SK-N-SH (cell line): ENCODE measurements around the gene FAM53A. TPM values are rescaled to one million over a fixed set of nuclear protein-coding genes. Genes with fewer than 3 reads are reported as not detected.

Source experiments
- CTCF ChIA-PET: fragments of 300-600, 350-600 bp; formaldehyde crosslinking; extraction: SDS; loops from one replicate; lab custom pipeline; 2021; lab: Yijun Ruan, JAX
- POLR2A ChIA-PET: fragments of 350-600 bp; sonication (Branson Sonifier 250); formaldehyde crosslinking; extraction: SDS; loops from one replicate; lab custom pipeline; 2020; ENCODE audit warnings: antibody characterized with exemption, inconsistent platforms; lab: Yijun Ruan, JAX
- DNase-seq: peaks from one replicate; pipeline ENCODE4 v3.0.0; 2012
- H2AFZ ChIP-seq: fragments of 200-600 bp; sonication (generic); 2 replicates; pipeline ENCODE4 v1.8.1; 2016; ENCODE audit warnings: antibody characterized with exemption, mild to moderate bottlenecking, low read depth
- H3F3A ChIP-seq: fragments of 200-600 bp; sonication (generic); replicated peaks from 2 replicates; pipeline ENCODE3; 2016; ENCODE audit warnings: antibody characterized with exemption, mild to moderate bottlenecking; ENCODE audit not compliant: insufficient read depth
- H3K27ac ChIP-seq, 2 experiments: fragments of 200-500 bp in 1 of 2; fragments of 200-600 bp in 1 of 2; sonication (Bioruptor generic) in 1 of 2; sonication (generic), shearing (Covaris generic) in 1 of 2; 2 replicates each; pipeline versions ENCODE4 v1.5.1 to v1.6.1; 2014 to 2016; ENCODE audit warnings: low read depth in 2 of 2, inconsistent platforms in 1 of 2, low read length in 1 of 2, mild to moderate bottlenecking in 1 of 2, mixed read lengths in 1 of 2
- H3K27me3 ChIP-seq: fragments of 200-600 bp; sonication (generic), shearing (Covaris generic); 2 replicates; pipeline ENCODE4 v1.6.1; 2016; ENCODE audit warnings: mixed run types; ENCODE audit not compliant: insufficient read depth
- H3K36me3 ChIP-seq, 2 experiments: fragments of 200-500 bp in 1 of 2; fragments of 200-600 bp in 1 of 2; sonication (Bioruptor generic) in 1 of 2; sonication (generic) in 1 of 2; replicated peaks in 1 of 2; 2 replicates each; pipeline versions ENCODE3 to v1.5.1; 2014 to 2016; ENCODE audit warnings: low read length in 1 of 2, mild to moderate bottlenecking in 1 of 2; ENCODE audit not compliant: insufficient read depth in 2 of 2, control insufficient read depth in 1 of 2
- H3K4me1 ChIP-seq, 2 experiments: fragments of 200-500 bp in 1 of 2; fragments of 200-600 bp in 1 of 2; sonication (Bioruptor generic) in 1 of 2; sonication (generic), shearing (Covaris generic) in 1 of 2; 2 replicates each; pipeline versions ENCODE4 v1.5.1 to v1.6.1; 2014 to 2016; ENCODE audit warnings: low read depth in 1 of 2, low read length in 1 of 2, mixed run types in 1 of 2; ENCODE audit not compliant: insufficient read depth in 2 of 2, control insufficient read depth in 1 of 2
- H3K4me2 ChIP-seq: fragments of 200-600 bp; sonication (generic), shearing (Covaris generic); 2 replicates; pipeline ENCODE4 v1.6.1; 2017; ENCODE audit warnings: mixed run types
- H3K4me3 ChIP-seq, 2 experiments: fragments of 200-500 bp in 1 of 2; fragments of 200-600 bp in 1 of 2; sonication (Bioruptor generic) in 1 of 2; sonication (generic), shearing (Covaris generic) in 1 of 2; 2 replicates each; pipeline versions ENCODE4 v1.5.1 to v1.8.1; 2014 to 2016; ENCODE audit warnings: low read depth in 2 of 2, inconsistent platforms in 1 of 2, low read length in 1 of 2, mild to moderate bottlenecking in 1 of 2, mixed read lengths in 1 of 2, moderate library complexity in 1 of 2
- H3K79me2 ChIP-seq: fragments of 200-600 bp; sonication (generic); 2 replicates; pipeline ENCODE4 v1.8.1; 2017; ENCODE audit warnings: mild to moderate bottlenecking; ENCODE audit not compliant: insufficient read depth
- H3K9ac ChIP-seq: fragments of 200-600 bp; sonication (generic); 2 replicates; pipeline ENCODE4 v1.6.1; 2017; ENCODE audit warnings: mixed run types
- H3K9me2 ChIP-seq: fragments of 200-600 bp; sonication (generic); 2 replicates; pipeline ENCODE4 v1.6.1; 2017; ENCODE audit warnings: mixed run types
- H3K9me3 ChIP-seq: fragments of 200-600 bp; sonication (generic); 2 replicates; pipeline ENCODE4 v1.6.1; 2017; ENCODE audit warnings: mixed run types, mild to moderate bottlenecking, moderate library complexity
- H4K20me1 ChIP-seq: fragments of 200-600 bp; sonication (generic); 2 replicates; pipeline ENCODE4 v1.6.1; 2017; ENCODE audit warnings: mild to moderate bottlenecking, mixed run types; ENCODE audit not compliant: insufficient read depth
- ELF1 ChIP-seq: IDR thresholded peaks from 2 replicates; pipeline ENCODE4 v1.4.0; 2012
- EP300 ChIP-seq, 2 experiments: IDR thresholded peaks; 2 replicates each; pipeline versions ENCODE4 v1.4.0 to v1.6.1; 2012; ENCODE audit warnings: borderline replicate concordance in 1 of 2, low read depth in 1 of 2, low read length in 1 of 2
- EZH2phosphoT487 ChIP-seq: fragments of 200-600 bp; sonication (generic); IDR thresholded peaks from 2 replicates; pipeline ENCODE4 v1.6.1; 2017; ENCODE audit warnings: low read depth, mixed run types, mild to moderate bottlenecking, antibody characterized with exemption, moderate library complexity, borderline replicate concordance
- FOSL2 ChIP-seq: IDR thresholded peaks from 2 replicates; pipeline ENCODE4 v1.4.0; 2012; ENCODE audit warnings: low read depth, mild to moderate bottlenecking, moderate library complexity, borderline replicate concordance
- FOXJ3 ChIP-seq: sonication (generic); formaldehyde crosslinking; IDR thresholded peaks from 2 replicates; pipeline ENCODE4 v1.5.1; 2020; ENCODE audit warnings: mild to moderate bottlenecking, missing genetic modification reagents
- FOXM1 ChIP-seq: IDR thresholded peaks from 2 replicates; pipeline ENCODE4 v1.4.0; 2012; ENCODE audit warnings: low read depth, mild to moderate bottlenecking
- GABPA ChIP-seq: IDR thresholded peaks from 2 replicates; pipeline ENCODE4 v1.4.0; 2012; ENCODE audit warnings: low read depth, mild to moderate bottlenecking
- JUND ChIP-seq: IDR thresholded peaks from 2 replicates; pipeline ENCODE4 v1.4.0; 2012
- MAX ChIP-seq: IDR thresholded peaks from 2 replicates; pipeline ENCODE4 v1.4.0; 2012; ENCODE audit warnings: low read depth
- MXI1 ChIP-seq: IDR thresholded peaks from 2 replicates; pipeline ENCODE4 v1.6.1; 2012; ENCODE audit warnings: mild to moderate bottlenecking, low read depth, low read length, improper control_type of control experiment
- NRF1 ChIP-seq: IDR thresholded peaks from 2 replicates; pipeline ENCODE4 v1.6.1; 2012; ENCODE audit warnings: low read depth, mild to moderate bottlenecking, low read length
- POLR2AphosphoS5 ChIP-seq: IDR thresholded peaks from 2 replicates; pipeline ENCODE4 v1.6.1; 2012; ENCODE audit warnings: low read depth, low read length
- RCOR1 ChIP-seq: fragments of 150-350 bp; IDR thresholded peaks from 2 replicates; pipeline ENCODE4 v1.6.1; 2017; ENCODE audit warnings: antibody characterized with exemption, low read length
- REST ChIP-seq: IDR thresholded peaks from 2 replicates; pipeline ENCODE4 v1.6.1; 2012; ENCODE audit warnings: mild to moderate bottlenecking, low read depth, low read length, moderate library complexity
- RFX5 ChIP-seq: IDR thresholded peaks from 2 replicates; pipeline ENCODE4 v1.6.1; 2012; ENCODE audit warnings: mild to moderate bottlenecking, improper control_type of control experiment, low read length
- RXRA ChIP-seq: IDR thresholded peaks from 2 replicates; pipeline ENCODE4 v1.4.0; 2012; ENCODE audit warnings: low read depth, mild to moderate bottlenecking, borderline replicate concordance
- SMC3 ChIP-seq: IDR thresholded peaks from 2 replicates; pipeline ENCODE4 v1.6.1; 2012; ENCODE audit warnings: low read depth, low read length, improper control_type of control experiment
- TAF1 ChIP-seq: IDR thresholded peaks from 2 replicates; pipeline ENCODE4 v1.6.1; 2012; ENCODE audit warnings: low read depth, mild to moderate bottlenecking, low read length, moderate library complexity, borderline replicate concordance
- TCF12 ChIP-seq: IDR thresholded peaks from 2 replicates; pipeline ENCODE4 v1.4.0; 2012
- TEAD4 ChIP-seq: IDR thresholded peaks from 2 replicates; pipeline ENCODE4 v1.4.0; 2012; ENCODE audit warnings: mild to moderate bottlenecking, borderline replicate concordance; ENCODE audit not compliant: insufficient read depth
- YY1 ChIP-seq: IDR thresholded peaks from 2 replicates; pipeline ENCODE4 v1.4.0; 2012; ENCODE audit warnings: low read depth, mild to moderate bottlenecking
- WGBS: methylation state at CpG from one replicate; pipeline ENCODE4 v1.1.6; 2017; ENCODE audit warnings: low lambda C conversion rate; 5-methylcytosine and 5-hydroxymethylcytosine counted together
- polyA plus RNA-seq, 3 experiments: library from polyadenylated mRNA; depleted of rRNA; stranded (reverse); fragments of >200 nt; gene quantifications; 2 replicates each; pipeline ENCODE4 v1.2.3, GENCODE V29; 2012
- TF ChIP-seq, protein P1 (sequence below): fragments of 150-350 bp; IDR thresholded peaks from 2 replicates; pipeline ENCODE4 v1.6.1; 2017; ENCODE audit warnings: antibody characterized with exemption, low read length, low read depth, borderline replicate concordance
- TF ChIP-seq, protein P2 (sequence below): IDR thresholded peaks from 2 replicates; pipeline ENCODE4 v1.4.0; 2012; ENCODE audit warnings: low read depth, borderline replicate concordance

Gene FAM53A
- polyA plus RNA-seq, 1 of the 3 experiments (the other 2 are of a cell fraction): 7.6 TPM

GRCh38 chr4:1623400-1623799 is 60.7 kb downstream of the FAM53A start (continued):
- TF ChIP-seq REST (no peak), ELF1 (no peak), SMC3 (no peak), NRF1 (no peak), POLR2AphosphoS5 (no peak), YY1 (no peak), FOXM1 (no peak), FOSL2 (no peak), GABPA (no peak), EP300 (IDR thresholded peaks at IDR 0.05; ENCODE audit: borderline replicate concordance in 1 of 2, low read depth in 1 of 2, low read length in 1 of 2) (no peak), TCF12 (no peak), MAX (no peak)
- TF ChIP-seq, protein P1, sequence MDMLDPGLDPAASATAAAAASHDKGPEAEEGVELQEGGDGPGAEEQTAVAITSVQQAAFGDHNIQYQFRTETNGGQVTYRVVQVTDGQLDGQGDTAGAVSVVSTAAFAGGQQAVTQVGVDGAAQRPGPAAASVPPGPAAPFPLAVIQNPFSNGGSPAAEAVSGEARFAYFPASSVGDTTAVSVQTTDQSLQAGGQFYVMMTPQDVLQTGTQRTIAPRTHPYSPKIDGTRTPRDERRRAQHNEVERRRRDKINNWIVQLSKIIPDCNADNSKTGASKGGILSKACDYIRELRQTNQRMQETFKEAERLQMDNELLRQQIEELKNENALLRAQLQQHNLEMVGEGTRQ: no peak
- TF ChIP-seq, protein P2, sequence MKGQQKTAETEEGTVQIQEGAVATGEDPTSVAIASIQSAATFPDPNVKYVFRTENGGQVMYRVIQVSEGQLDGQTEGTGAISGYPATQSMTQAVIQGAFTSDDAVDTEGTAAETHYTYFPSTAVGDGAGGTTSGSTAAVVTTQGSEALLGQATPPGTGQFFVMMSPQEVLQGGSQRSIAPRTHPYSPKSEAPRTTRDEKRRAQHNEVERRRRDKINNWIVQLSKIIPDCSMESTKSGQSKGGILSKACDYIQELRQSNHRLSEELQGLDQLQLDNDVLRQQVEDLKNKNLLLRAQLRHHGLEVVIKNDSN: no peak
- TF ChIP-seq, all 33 proteins: peak for 0

GRCh38 chr4:1622956-1623355 is 61.2 kb downstream of the FAM53A start:
- Histone ChIP-seq H4K20me1 (no peaks in the 10 kb centered on the region), H2AFZ (no peak overlapping the region), H3K36me3 (no peaks in the 10 kb centered on the region), H3K9me2 (no peaks in the 10 kb centered on the region), H3K27ac (no peak overlapping the region), H3K4me1 (no peaks in the 10 kb centered on the region), H3K4me3 (no peak overlapping the region), H3F3A (peaks cover 4% of the 10 kb centered on the region), H3K4me2 (no peak overlapping the region), H3K9me3 (no peaks in the 10 kb centered on the region), H3K27me3 (no peaks in the 10 kb centered on the region), H3K9ac (no peak overlapping the region), H3K79me2 (no peaks in the 10 kb centered on the region)
- DNase-seq: no peak
- ChIA-PET CTCF (interaction anchor here (1.2 kb wide), 1 partner anchor 12 kb away, joined by 3 read pairs; no protein-coding TSS in a partner anchor), POLR2A (no interaction called here)
- 72% methylated on average over 5 of the region's 17 CpGs for WGBS
- TF ChIP-seq EP300 (IDR thresholded peaks at IDR 0.05; ENCODE audit: borderline replicate concordance in 1 of 2, low read depth in 1 of 2, low read length in 1 of 2): no peak
- TF ChIP-seq TEAD4: no peak
- TF ChIP-seq RXRA: no peak
- no peak for TF ChIP-seq RCOR1
- TF ChIP-seq EZH2phosphoT487: no peak
- no peak for TF ChIP-seq REST
- no peak for TF ChIP-seq FOXJ3 (CRISPR knock-in tag)
- no peak for TF ChIP-seq TAF1
- no peak for TF ChIP-seq MAX
- TF ChIP-seq FOSL2: no peak
- no peak for TF ChIP-seq MXI1
- TF ChIP-seq JUND: no peak
- no peak for TF ChIP-seq RFX5
- no peak for TF ChIP-seq YY1
